K562 (cell line): Measurements from ENCODE around the gene RND1. TPM values are rescaled to one million over a fixed set of nuclear protein-coding genes. Genes with fewer than 3 reads are reported as not detected.

Experiments used
- ATAC-seq: fragments of 200-7000 bp; cut with Tn5 transposase; 3 replicates; pipeline ENCODE4 v1.9.1; 2020; ENCODE audit warnings: moderate library complexity
- BruUV-seq: library from RNA; stranded (reverse); fragments of 400-500 nt; replicated peaks from 2 replicates; lab custom pipeline; 2021; lab: Mats Ljungman, UMichigan
- CTCF ChIA-PET: fragments of 300-600 bp; formaldehyde crosslinking; extraction: SDS; loops from one replicate; lab custom pipeline; 2021; ENCODE audit warnings: low intra/inter-chr PET ratio; lab: Yijun Ruan, JAX
- POLR2A ChIA-PET: fragments of 300-600, 350-650 bp; sonication (Branson Sonifier 250); formaldehyde crosslinking; extraction: SDS; loops from one replicate; lab custom pipeline; 2021; ENCODE audit warnings: antibody characterized with exemption, inconsistent platforms; lab: Yijun Ruan, JAX
- DNase-seq, 4 experiments: peaks; one replicate each; pipeline versions ENCODE4 v3.0.0 to v3.0.0-alpha.2; 2011 to 2018; ENCODE audit warnings: low spot score in 3 of 4, mixed read lengths in 3 of 4; ENCODE audit errors: extremely low read depth in 1 of 4
- FAIRE-seq: peaks from 2 replicates; lab custom pipeline; 2011; peaks lifted over from hg19 to GRCh38; lab: Jason Lieb, UNC
- H2AFZ ChIP-seq: 2 replicates; pipeline ENCODE4 v1.6.0; 2011; ENCODE audit warnings: low read depth, low read length, control low read depth, inconsistent platforms
- H3K27ac ChIP-seq: fragments of 200-600 bp; 3 replicates; pipeline ENCODE4 v1.8.0; 2011; ENCODE audit warnings: low read depth, mild to moderate bottlenecking, control low read depth, inconsistent platforms, low read length, moderate library complexity, mixed read lengths; ENCODE audit errors: extremely low read depth
- H3K27me3 ChIP-seq, 2 experiments: fragments of 300-600 bp in 1 of 2; 2 replicates in 1 of 2; 3 replicates in 1 of 2; pipeline versions ENCODE4 v1.6.0 to v1.8.0; 2011; ENCODE audit warnings: inconsistent platforms in 2 of 2, low read length in 2 of 2, mild to moderate bottlenecking in 1 of 2, mixed read lengths in 1 of 2, moderate library complexity in 1 of 2; ENCODE audit not compliant: control insufficient read depth in 2 of 2, insufficient read depth in 2 of 2
- H3K36me3 ChIP-seq: fragments of 300-600 bp; 3 replicates; pipeline ENCODE4 v1.8.0; 2011; ENCODE audit warnings: mild to moderate bottlenecking, low read length, inconsistent platforms; ENCODE audit not compliant: control insufficient read depth, insufficient read depth
- H3K4me1 ChIP-seq, 2 experiments: fragments of 200-600 bp in 1 of 2; replicated peaks in 1 of 2; 2 replicates in 1 of 2; 3 replicates in 1 of 2; pipeline versions ENCODE4 v1.5.1 to v1.8.0; 2011; ENCODE audit warnings: inconsistent platforms in 2 of 2, low read length in 2 of 2, mild to moderate bottlenecking in 1 of 2, mixed read lengths in 1 of 2, moderate library complexity in 1 of 2; ENCODE audit not compliant: control insufficient read depth in 2 of 2, insufficient read depth in 2 of 2
- H3K4me2 ChIP-seq: 2 replicates; pipeline ENCODE4 v1.6.1; 2011; ENCODE audit warnings: low read length, control low read depth, inconsistent platforms, mixed read lengths; ENCODE audit not compliant: insufficient read depth
- H3K4me3 ChIP-seq: fragments of 200-600 bp; sonication (generic), shearing (Covaris generic); 2 replicates; pipeline ENCODE4 v1.5.1; 2016; ENCODE audit warnings: control low read depth, inconsistent platforms
- H3K79me2 ChIP-seq: fragments of 200-600 bp; 3 replicates; pipeline ENCODE4 v1.8.0; 2011; ENCODE audit warnings: low read length, inconsistent platforms; ENCODE audit not compliant: control insufficient read depth, insufficient read depth
- H3K9ac ChIP-seq, 2 experiments: 2 replicates each; pipeline versions ENCODE4 v1.6.0 to v1.6.1; 2011; ENCODE audit warnings: low read depth in 2 of 2, low read length in 2 of 2, control low read depth in 1 of 2, inconsistent platforms in 1 of 2, mild to moderate bottlenecking in 1 of 2, mixed read lengths in 1 of 2; ENCODE audit not compliant: insufficient read depth in 1 of 2
- H3K9me1 ChIP-seq: one replicate; pipeline ENCODE4 v1.6.0; 2011; ENCODE audit warnings: inconsistent platforms, mild to moderate bottlenecking, low read length, moderate library complexity; ENCODE audit not compliant: control insufficient read depth, insufficient read depth
- H3K9me3 ChIP-seq: replicated peaks from 2 replicates; pipeline ENCODE4 v1.5.1; 2011; ENCODE audit warnings: low read depth, low read length, inconsistent platforms; ENCODE audit not compliant: control insufficient read depth, insufficient read depth
- H4K20me1 ChIP-seq: replicated peaks from 2 replicates; pipeline ENCODE4 v1.6.1; 2011; ENCODE audit warnings: low read length, inconsistent platforms, mixed read lengths; ENCODE audit not compliant: control insufficient read depth, insufficient read depth
- CEBPB ChIP-seq: fragments of 450-650 bp; IDR thresholded peaks from 2 replicates; pipeline ENCODE4 v1.6.1; 2016; ENCODE audit warnings: missing genetic modification characterization, missing compliant biosample characterization
- CEBPG ChIP-seq, 3 experiments: fragments of 200-800 bp in 1 of 3; sonication (Bioruptor generic) in 1 of 3; sonication (generic) in 1 of 3; formaldehyde crosslinking in 1 of 3; IDR thresholded peaks in 2 of 3; conservative IDR thresholded peaks in 1 of 3; 2 replicates each; pipeline versions ENCODE4 v1.6.1 to v1.8.0; 2016 to 2022; ENCODE audit warnings: missing compliant biosample characterization in 2 of 3, missing genetic modification characterization in 2 of 3, mild to moderate bottlenecking in 1 of 3, missing genetic modification reagents in 1 of 3
- FIP1L1 ChIP-seq: fragments of 200-400 bp; formaldehyde crosslinking; IDR thresholded peaks from 2 replicates; pipeline ENCODE4 v1.6.1; 2018; ENCODE audit warnings: mild to moderate bottlenecking, low read depth, low read length; ENCODE audit not compliant: poor library complexity, severe bottlenecking
- GATA2 ChIP-seq: sonication (generic); formaldehyde crosslinking; IDR thresholded peaks from 2 replicates; pipeline ENCODE4 v1.4.0; 2020; ENCODE audit warnings: mild to moderate bottlenecking, missing genetic modification reagents
- ZNF134 ChIP-seq: fragments of 250-450 bp; sonication (Bioruptor Pico); conservative IDR thresholded peaks from 2 replicates; pipeline ENCODE4 v1.4.0; 2020
- ZNF184 ChIP-seq: sonication (generic); formaldehyde crosslinking; IDR thresholded peaks from 2 replicates; pipeline ENCODE4 v1.5.0; 2020; ENCODE audit warnings: missing genetic modification reagents
- ZNF583 ChIP-seq: fragments of 250-450 bp; sonication (Bioruptor Pico); IDR thresholded peaks from 2 replicates; pipeline ENCODE4 v1.4.0; 2020
- WGBS: fragments of 100-300 bp; shearing (Covaris generic); methylation state at CpG from one replicate; pipeline ENCODE4 v1.1.6; 2016; ENCODE audit warnings: low coverage, mixed read lengths; ENCODE audit not compliant: insufficient coverage; ENCODE audit errors: missing lambda C conversion rate; 5-methylcytosine and 5-hydroxymethylcytosine counted together
- in situ Hi-C: fragments of 300-500 bp; cut with MboI; formaldehyde crosslinking; loops from 4 replicates; pipeline ENCODE4 v1.15.0; 2018; ENCODE audit warnings: inconsistent platforms, mixed read lengths
- intact Hi-C: fragments of 100-400 bp; cut with micrococcal nuclease; formaldehyde crosslinking; loops from 2 replicates; pipeline ENCODE4 v1.14.2; 2022
- polyA plus RNA-seq, 8 experiments: library from polyadenylated mRNA; depleted of rRNA in 4 of 8; stranded (reverse) in 5 of 8; unstranded in 3 of 8; fragments of >200 nt; fragmentation: Nextera tagmentation in 2 of 8; fragmentation: Illumina TruSeq in 1 of 8; extraction: Ambion mirVana in 2 of 8; extraction: Trizol in 1 of 8; gene quantifications; 2 replicates each; pipeline versions ENCODE4 v1.2.1 to v1.2.3, GENCODE V29; 2011 to 2014; ENCODE audit warnings: inconsistent platforms in 1 of 8, missing spikeins in 1 of 8
- total RNA-seq, 7 experiments: library from RNA; depleted of rRNA in 6 of 7; stranded (reverse); fragments of >200 nt in 6 of 7; fragmentation: Illumina TruSeq in 2 of 7; extraction: Trizol in 2 of 7; gene quantifications; 2 replicates each; pipeline versions ENCODE4 v1.2.1 to v1.2.3, GENCODE V29; 2011 to 2021; ENCODE audit warnings: low replicate concordance in 1 of 7
- TF ChIP-seq, protein P1 (sequence below): fragments of 200-800 bp; sonication (Bioruptor generic); IDR thresholded peaks from 2 replicates; pipeline ENCODE4 v1.6.1; 2017; ENCODE audit warnings: missing genetic modification characterization, missing compliant biosample characterization

RND1 gene
- total and polyA plus RNA-seq, 9 of the 15 experiments (the other 6 are each of a cell fraction or from before 2014, with no cell fraction given): 0.18 to 0.78 (median 0.58) TPM; not detected in 2

DNA sequence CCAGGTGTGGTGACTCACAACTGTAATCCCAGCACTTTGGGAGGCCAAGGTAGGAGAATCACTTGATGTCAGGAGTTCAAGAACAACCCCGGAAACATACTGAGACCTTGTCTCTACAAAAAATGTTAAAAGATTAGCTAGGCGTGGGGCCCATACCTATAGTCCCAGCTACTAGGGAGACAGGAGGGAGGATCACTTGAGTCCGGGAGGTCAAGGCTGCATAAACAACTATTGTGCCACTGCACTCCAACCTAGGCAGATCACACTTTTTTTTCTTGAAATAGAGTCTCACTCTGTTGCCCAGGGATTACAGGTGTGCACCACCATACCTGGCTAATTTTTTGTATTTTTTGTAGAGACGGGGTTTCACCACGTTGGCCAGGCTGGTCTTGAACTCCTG is 6.1 kb downstream of the RND1 start (continued):
- TF ChIP-seq GATA2 (CRISPR knock-in tag) (no peak), ZNF583 (CRISPR knock-in tag) (no peak), FIP1L1 (no peak), ZNF134 (no peak)
- TF ChIP-seq, protein P1, sequence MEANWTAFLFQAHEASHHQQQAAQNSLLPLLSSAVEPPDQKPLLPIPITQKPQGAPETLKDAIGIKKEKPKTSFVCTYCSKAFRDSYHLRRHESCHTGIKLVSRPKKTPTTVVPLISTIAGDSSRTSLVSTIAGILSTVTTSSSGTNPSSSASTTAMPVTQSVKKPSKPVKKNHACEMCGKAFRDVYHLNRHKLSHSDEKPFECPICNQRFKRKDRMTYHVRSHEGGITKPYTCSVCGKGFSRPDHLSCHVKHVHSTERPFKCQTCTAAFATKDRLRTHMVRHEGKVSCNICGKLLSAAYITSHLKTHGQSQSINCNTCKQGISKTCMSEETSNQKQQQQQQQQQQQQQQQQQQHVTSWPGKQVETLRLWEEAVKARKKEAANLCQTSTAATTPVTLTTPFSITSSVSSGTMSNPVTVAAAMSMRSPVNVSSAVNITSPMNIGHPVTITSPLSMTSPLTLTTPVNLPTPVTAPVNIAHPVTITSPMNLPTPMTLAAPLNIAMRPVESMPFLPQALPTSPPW: no peak
- TF ChIP-seq, all 486 proteins: peak for 0

DNA sequence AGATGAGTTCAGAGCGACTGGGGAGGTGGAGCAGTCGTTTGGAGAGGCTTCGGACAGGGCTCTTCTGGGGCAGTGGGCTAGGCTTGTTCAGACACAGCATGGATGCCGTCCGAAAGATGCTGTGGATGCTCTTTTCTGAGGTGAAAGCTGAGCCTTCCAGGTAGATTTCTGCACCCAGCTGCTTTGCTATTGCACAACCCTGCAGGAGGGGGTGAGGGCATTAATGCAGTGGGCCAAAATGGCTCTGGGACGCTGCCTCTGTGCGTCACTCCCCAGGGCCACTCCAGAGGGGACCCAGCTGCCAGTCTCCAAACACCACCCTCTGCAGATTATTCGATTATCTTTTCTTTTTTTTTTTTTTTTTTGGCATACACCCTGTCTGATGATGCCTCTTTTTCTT is 7.6 kb downstream of the RND1 start:
- ChIA-PET CTCF (interaction anchor here (0.7 kb wide), 1 partner anchor 33 kb away, joined by 3 read pairs; no protein-coding TSS in a partner anchor), POLR2A (interaction anchor here (0.6 kb wide), 1 partner anchor 678 kb away, joined by 3 read pairs; no protein-coding TSS in a partner anchor)
- ATAC-seq (no peak), DNase-seq (no peak), FAIRE-seq (no peak)
- no peaks in the 10 kb centered on the region; a peak in 2 of 5 replicates for H3K4me1 ChIP-seq
- BruUV-seq: no TSS peak
- in situ Hi-C loops (no loop called here), intact Hi-C loops (no loop called here)
- H3K9ac ChIP-seq: no peak overlapping the region
- no peak overlapping the region for H3K4me3 ChIP-seq
- H4K20me1 ChIP-seq: 0 out of 2 replicates have a peak, but pooled peaks cover 4% of the 10 kb centered on the region
- no peak overlapping the region for H3K27ac ChIP-seq
- no peaks in the 10 kb centered on the region for H3K9me3 ChIP-seq
- 26% methylated on average over 7 of the region's 8 CpGs for WGBS
- H3K27me3 ChIP-seq: peaks cover 9 to 22% of the 10 kb centered on the region in 2 experiments
- no peak overlapping the region for H2AFZ ChIP-seq
- H3K36me3 ChIP-seq: no peaks in the 10 kb centered on the region
- H3K9me1 ChIP-seq: no peaks in the 10 kb centered on the region
- TF ChIP-seq FIP1L1 (no peak), CEBPG (CRISPR knock-in tag; IDR thresholded peaks at IDR 0.05) (0 out of 2 replicates have a peak, but pooled peaks have one; percentile 22), CEBPG (tag; conservative IDR thresholded peaks at IDR 0.05 in 1 of 2, IDR thresholded peaks at IDR 0.05 in 1 of 2) (no peak), CEBPB (tag) (peak; percentile 74), ZNF184 (no peak)
- no peak overlapping the region; the same call in 1 of the 2 replicates for H3K4me2 ChIP-seq
- no peaks in the 10 kb centered on the region for H3K79me2 ChIP-seq
